Hippocampal formation (tissue), 2 donors: ENCODE measurements around the gene NR1D1.

ENCODE experiments used
- DNase-seq, 2 donors: peaks; one replicate each; lab custom pipeline; 2025; lab: John Stamatoyannopoulos, UW

NR1D1 gene

GRCh38 chr17:40062329-40063186 lies 37.8 kb downstream of the NR1D1 start, which contains the start of gene THRA:
Gene THRA, plus strand, starts transcription at chr17:40062965. Its CDS starts 11,524 bp downstream, at chr17:40074489.
- peak; percentile 65 to 74 for DNase-seq

- no peak for DNase-seq
These were observed 38.8 kb downstream of the NR1D1 start for GRCh38 chr17:40061609-40062038.

- no peak for DNase-seq
These were observed 39.3 kb downstream of the NR1D1 start for GRCh38 chr17:40060887-40061608.

GRCh38 chr17:40059729-40060475 lies 40.5 kb downstream of the NR1D1 start:
- no peak for DNase-seq

GRCh38 chr17:40058865-40059264 lies 41.5 kb downstream of the NR1D1 start:
- DNase-seq = no peak

GRCh38 chr17:40058186-40058784 lies 42.1 kb downstream of the NR1D1 start:
- DNase-seq = no peak

GRCh38 chr17:40056379-40057015 lies 43.9 kb downstream of the NR1D1 start:
- peak in 1 of 2 donors; percentile 50 for DNase-seq
